ENCODE data around the gene VIPR2. TPM values are rescaled to one million over a fixed set of nuclear protein-coding genes. Genes with fewer than 3 reads are reported as not detected.
A peak's percentile ranks its signal among the peaks of the same experiment; 100 is the strongest.

The VIPR2 gene
- polyA plus RNA-seq, 1 donor from 2014 or later, result 0.51 TPM

DNA sequence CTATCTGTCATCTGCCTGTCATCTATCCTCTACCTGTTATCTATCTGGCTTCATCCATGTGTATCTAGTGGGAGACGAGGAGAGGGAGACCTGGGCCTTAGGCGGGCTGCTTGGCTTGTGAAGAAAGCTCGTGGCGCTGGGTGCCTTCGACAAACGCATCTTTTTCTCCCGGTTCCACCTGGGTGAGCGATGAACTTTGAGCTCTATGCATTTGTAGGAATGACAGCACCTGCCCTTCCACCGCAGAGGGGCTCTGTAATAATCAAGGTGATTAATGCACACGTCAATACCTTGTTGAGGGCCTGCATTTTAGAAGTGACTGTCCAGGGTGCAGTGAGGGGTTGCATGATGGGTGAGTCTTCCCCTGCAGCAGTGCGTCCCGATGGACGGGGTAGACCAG, 2.6 kb upstream of the VIPR2 start:
- Histone ChIP-seq H3F3A (ENCODE audit: insufficient read depth, low read length, poor library complexity, severe bottlenecking) (peaks cover 3% of the 10 kb centered on the region), H3K9ac (ENCODE audit: low read length) (no peak overlapping the region), H3K4me3 (ENCODE audit: low read length) (no peak overlapping the region), H3K4me2 (ENCODE audit: low read length) (no peak overlapping the region), H3K36me3 (ENCODE audit: insufficient read depth, low read length) (no peaks in the 10 kb centered on the region), H3K9me3 (ENCODE audit: low read length) (peaks cover 10% of the 10 kb centered on the region), H3K27ac (ENCODE audit: low read length) (no peak overlapping the region), H3K9me2 (ENCODE audit: insufficient read depth, low read length) (no peaks in the 10 kb centered on the region), H4K20me1 (ENCODE audit: insufficient read depth) (no peaks in the 10 kb centered on the region), H3K79me2 (replicated peaks; ENCODE audit: insufficient read depth, low read length) (no peaks in the 10 kb centered on the region), H3K27me3 (ENCODE audit: insufficient read depth, low read depth, low read length) (peaks cover 36% of the 10 kb centered on the region), H2AFZ (ENCODE audit: low read depth, low read length) (no peak overlapping the region)
- no peak for TF ChIP-seq SMC3 (conservative IDR thresholded peaks at IDR 0.05; ENCODE audit: poor library complexity)
- TF ChIP-seq REST (IDR thresholded peaks at IDR 0.05; ENCODE audit: borderline replicate concordance), result no peak
- no peak for TF ChIP-seq RAD21 (conservative IDR thresholded peaks at IDR 0.05)
- TF ChIP-seq EZH2 (IDR thresholded peaks at IDR 0.05; ENCODE audit: borderline replicate concordance, insufficient read depth, low read length, poor library complexity, severe bottlenecking), result no peak
- TF ChIP-seq MXI1 (conservative IDR thresholded peaks at IDR 0.05; ENCODE audit: poor library complexity, severe bottlenecking), result no peak

DNA sequence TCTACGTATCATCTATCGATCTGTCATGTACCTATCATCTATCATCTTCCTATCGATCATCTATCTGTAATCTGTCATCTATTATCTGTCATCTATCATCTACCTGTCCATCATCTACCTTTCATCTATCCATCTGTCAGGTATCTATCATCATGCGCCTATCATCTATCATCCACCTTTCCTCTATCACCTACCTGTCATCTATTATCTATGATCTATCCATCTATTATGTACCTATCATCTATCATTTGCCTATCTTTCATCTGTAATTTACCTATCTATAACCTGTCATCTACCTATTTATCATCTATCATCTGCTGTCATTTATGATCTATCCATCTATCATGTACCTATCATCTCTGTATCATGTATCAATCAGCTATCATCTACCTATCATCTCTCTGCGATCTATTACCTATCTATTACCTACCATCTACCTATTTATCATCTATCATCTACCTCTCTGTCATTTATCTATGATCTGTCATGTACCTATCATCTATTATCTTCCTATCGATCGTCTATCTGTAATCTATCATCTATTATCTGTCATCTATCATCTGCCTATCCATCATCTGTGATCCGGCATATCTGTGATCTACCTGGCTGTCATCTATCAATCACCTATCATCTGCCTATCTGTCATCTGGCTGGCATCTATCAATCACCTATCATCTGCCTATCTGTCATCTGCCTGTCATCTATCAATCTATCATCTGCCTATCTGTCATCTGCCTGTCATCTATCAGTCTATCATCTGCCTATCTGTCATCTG, 1.6 kb upstream of the VIPR2 start:
- peaks cover 10% of the 10 kb centered on the region for H3K9me3 ChIP-seq (ENCODE audit: low read length)
- no peaks in the 10 kb centered on the region for H3K36me3 ChIP-seq (ENCODE audit: insufficient read depth, low read length)
- H3K27ac ChIP-seq (ENCODE audit: low read length), result no peak overlapping the region
- no peak overlapping the region for H3K4me3 ChIP-seq (ENCODE audit: low read length)
- no peaks in the 10 kb centered on the region for H4K20me1 ChIP-seq (ENCODE audit: insufficient read depth)
- H3K9ac ChIP-seq (ENCODE audit: low read length), result no peak overlapping the region
- no peak overlapping the region for H2AFZ ChIP-seq (ENCODE audit: low read depth, low read length)
- H3F3A ChIP-seq (ENCODE audit: insufficient read depth, low read length, poor library complexity, severe bottlenecking), result peaks cover 3% of the 10 kb centered on the region
- H3K9me2 ChIP-seq (ENCODE audit: insufficient read depth, low read length), result no peaks in the 10 kb centered on the region
- no peak for TF ChIP-seq MXI1 (conservative IDR thresholded peaks at IDR 0.05; ENCODE audit: poor library complexity, severe bottlenecking)
- TF ChIP-seq SMC3 (conservative IDR thresholded peaks at IDR 0.05; ENCODE audit: poor library complexity), result no peak
- peak; percentile 84 for TF ChIP-seq EP300 (conservative IDR thresholded peaks at IDR 0.05; ENCODE audit: poor library complexity, severe bottlenecking)
- TF ChIP-seq POLR2AphosphoS5 (IDR thresholded peaks at IDR 0.05), result peak; percentile 89
- peaks cover 44% of the 10 kb centered on the region for H3K27me3 ChIP-seq (ENCODE audit: insufficient read depth, low read depth, low read length)
- H3K4me2 ChIP-seq (ENCODE audit: low read length), result no peak overlapping the region
- no peaks in the 10 kb centered on the region for H3K79me2 ChIP-seq (replicated peaks; ENCODE audit: insufficient read depth, low read length)

DNA sequence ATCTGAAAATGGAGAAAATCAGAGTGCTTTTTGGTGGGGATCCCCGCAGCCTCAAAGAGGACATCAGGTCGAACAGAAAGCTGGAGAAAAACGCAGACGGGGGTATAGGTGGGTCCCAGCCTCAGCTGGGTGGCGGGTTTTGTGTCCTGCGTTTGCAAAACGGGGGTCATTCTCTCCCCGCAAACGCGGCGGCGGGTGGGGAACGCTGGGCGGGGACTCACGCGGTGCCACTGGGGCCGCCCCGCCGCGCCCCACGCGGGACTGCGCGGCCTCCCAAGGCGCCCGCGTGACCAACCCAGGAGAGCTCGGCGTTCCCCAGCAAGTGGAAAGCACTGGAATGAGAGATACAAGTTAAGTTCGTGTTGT, 806 bp upstream of the VIPR2 start:
- Histone ChIP-seq H3K79me2 (replicated peaks; ENCODE audit: insufficient read depth, low read length) (no peaks in the 10 kb centered on the region), H3K4me3 (ENCODE audit: low read length) (peak overlapping the region; percentile 56), H3K27ac (ENCODE audit: low read length) (no peak overlapping the region), H3K27me3 (ENCODE audit: insufficient read depth, low read depth, low read length) (peaks cover 44% of the 10 kb centered on the region), H3K9ac (ENCODE audit: low read length) (no peak overlapping the region), H3K4me2 (ENCODE audit: low read length) (no peak overlapping the region), H3K9me3 (ENCODE audit: low read length) (peaks cover 10% of the 10 kb centered on the region), H3F3A (ENCODE audit: insufficient read depth, low read length, poor library complexity, severe bottlenecking) (peaks cover 3% of the 10 kb centered on the region), H4K20me1 (ENCODE audit: insufficient read depth) (no peaks in the 10 kb centered on the region), H2AFZ (ENCODE audit: low read depth, low read length) (no peak overlapping the region), H3K36me3 (ENCODE audit: insufficient read depth, low read length) (no peaks in the 10 kb centered on the region), H3K9me2 (ENCODE audit: insufficient read depth, low read length) (no peaks in the 10 kb centered on the region)
- TF ChIP-seq RAD21 (conservative IDR thresholded peaks at IDR 0.05), result no peak

Measured in neural cell (in vitro differentiated cells).